ENCODE results near the gene CKB. TPM values are rescaled to one million over a fixed set of nuclear protein-coding genes. Genes with fewer than 3 reads are reported as not detected.
A peak's percentile ranks its signal among the peaks of the same experiment; 100 is the strongest.

CKB gene
- total RNA-seq, 2 donors from 2014 or later: 602 to 920 TPM

GRCh38 chr14:103547455-103547940 is 24.9 kb upstream of the CKB start:
- Histone ChIP-seq H3K4me3 (ENCODE audit: low read length) (no peak overlapping the region), H3K27me3 (ENCODE audit: control insufficient read depth, insufficient read depth, low read length, poor library complexity, severe bottlenecking) (no peaks in the 10 kb centered on the region), H3K9ac (ENCODE audit: extremely low read depth, low read length, poor library complexity, severe bottlenecking) (no peak overlapping the region), H3K9me3 (ENCODE audit: control insufficient read depth, low read length) (no peaks in the 10 kb centered on the region), H3K27ac (ENCODE audit: low read depth, low read length) (no peak overlapping the region), H3K36me3 (ENCODE audit: control insufficient read depth, insufficient read depth, low read length) (no peaks in the 10 kb centered on the region), H3K4me1 (ENCODE audit: control insufficient read depth, insufficient read depth, low read length) (peaks cover 9% of the 10 kb centered on the region)
- WGBS, 2 experiments (ENCODE audit: insufficient coverage in 1 of 2, insufficient read length in 1 of 2): 87 to 94% methylated on average over 11 of the region's 11 CpGs
- no peak overlapping the region for H3K4me3 Mint-ChIP-seq
- H3K4me1 Mint-ChIP-seq: no peaks in the 10 kb centered on the region
- H3K9me3 Mint-ChIP-seq: no peaks in the 10 kb centered on the region
- H3K27ac Mint-ChIP-seq: no peak overlapping the region
- no peaks in the 10 kb centered on the region for H3K27me3 Mint-ChIP-seq (ENCODE audit: insufficient read depth)
- H3K36me3 Mint-ChIP-seq (ENCODE audit: low read depth): no peaks in the 10 kb centered on the region
- TF ChIP-seq, protein P1, sequence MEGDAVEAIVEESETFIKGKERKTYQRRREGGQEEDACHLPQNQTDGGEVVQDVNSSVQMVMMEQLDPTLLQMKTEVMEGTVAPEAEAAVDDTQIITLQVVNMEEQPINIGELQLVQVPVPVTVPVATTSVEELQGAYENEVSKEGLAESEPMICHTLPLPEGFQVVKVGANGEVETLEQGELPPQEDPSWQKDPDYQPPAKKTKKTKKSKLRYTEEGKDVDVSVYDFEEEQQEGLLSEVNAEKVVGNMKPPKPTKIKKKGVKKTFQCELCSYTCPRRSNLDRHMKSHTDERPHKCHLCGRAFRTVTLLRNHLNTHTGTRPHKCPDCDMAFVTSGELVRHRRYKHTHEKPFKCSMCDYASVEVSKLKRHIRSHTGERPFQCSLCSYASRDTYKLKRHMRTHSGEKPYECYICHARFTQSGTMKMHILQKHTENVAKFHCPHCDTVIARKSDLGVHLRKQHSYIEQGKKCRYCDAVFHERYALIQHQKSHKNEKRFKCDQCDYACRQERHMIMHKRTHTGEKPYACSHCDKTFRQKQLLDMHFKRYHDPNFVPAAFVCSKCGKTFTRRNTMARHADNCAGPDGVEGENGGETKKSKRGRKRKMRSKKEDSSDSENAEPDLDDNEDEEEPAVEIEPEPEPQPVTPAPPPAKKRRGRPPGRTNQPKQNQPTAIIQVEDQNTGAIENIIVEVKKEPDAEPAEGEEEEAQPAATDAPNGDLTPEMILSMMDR (conservative IDR thresholded peaks at IDR 0.05): no peak
- DNase-seq: no peak

DNA sequence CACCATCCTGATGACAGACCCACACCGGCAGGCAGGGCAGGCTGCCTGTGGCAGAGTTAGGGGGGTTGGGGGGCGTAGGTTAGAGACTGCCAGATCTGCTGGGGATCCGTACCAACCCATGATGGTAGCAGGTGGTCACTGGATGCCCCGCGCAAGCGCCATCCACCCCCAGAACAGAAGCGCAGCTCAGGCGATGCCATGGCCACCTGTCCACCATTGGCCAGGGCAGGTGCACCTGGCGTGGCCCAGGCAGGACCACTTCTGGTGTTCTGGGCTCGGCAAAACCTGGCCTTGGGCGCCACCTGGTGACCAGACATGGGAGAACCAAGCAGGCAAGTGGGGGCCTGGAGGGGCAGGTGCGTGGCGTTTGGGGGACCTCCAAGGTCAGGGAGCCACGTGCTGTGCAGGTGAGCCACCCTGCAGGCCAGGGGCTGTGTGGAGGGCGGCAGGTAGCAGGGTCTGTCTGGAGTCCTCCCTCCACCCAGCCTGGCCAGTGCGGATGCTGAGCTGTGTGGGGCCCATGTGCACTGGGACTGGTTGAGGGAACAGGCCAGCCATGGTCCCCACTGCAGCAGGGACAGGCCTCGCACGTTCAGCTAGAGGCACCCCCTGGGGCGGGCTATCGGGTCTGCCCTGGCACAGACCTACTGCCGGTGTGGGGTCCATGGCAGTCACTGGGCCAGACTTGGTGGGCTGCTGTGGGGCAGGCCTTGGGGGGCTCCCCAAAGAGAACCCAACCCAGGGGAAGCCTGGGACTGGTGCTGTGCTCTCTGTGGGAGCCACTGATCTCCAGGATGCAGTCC is 24.2 kb upstream of the CKB start:
- TF ChIP-seq, protein P1 (conservative IDR thresholded peaks at IDR 0.05): peak; percentile 97
- H3K36me3 Mint-ChIP-seq (ENCODE audit: low read depth): no peaks in the 10 kb centered on the region

DNA sequence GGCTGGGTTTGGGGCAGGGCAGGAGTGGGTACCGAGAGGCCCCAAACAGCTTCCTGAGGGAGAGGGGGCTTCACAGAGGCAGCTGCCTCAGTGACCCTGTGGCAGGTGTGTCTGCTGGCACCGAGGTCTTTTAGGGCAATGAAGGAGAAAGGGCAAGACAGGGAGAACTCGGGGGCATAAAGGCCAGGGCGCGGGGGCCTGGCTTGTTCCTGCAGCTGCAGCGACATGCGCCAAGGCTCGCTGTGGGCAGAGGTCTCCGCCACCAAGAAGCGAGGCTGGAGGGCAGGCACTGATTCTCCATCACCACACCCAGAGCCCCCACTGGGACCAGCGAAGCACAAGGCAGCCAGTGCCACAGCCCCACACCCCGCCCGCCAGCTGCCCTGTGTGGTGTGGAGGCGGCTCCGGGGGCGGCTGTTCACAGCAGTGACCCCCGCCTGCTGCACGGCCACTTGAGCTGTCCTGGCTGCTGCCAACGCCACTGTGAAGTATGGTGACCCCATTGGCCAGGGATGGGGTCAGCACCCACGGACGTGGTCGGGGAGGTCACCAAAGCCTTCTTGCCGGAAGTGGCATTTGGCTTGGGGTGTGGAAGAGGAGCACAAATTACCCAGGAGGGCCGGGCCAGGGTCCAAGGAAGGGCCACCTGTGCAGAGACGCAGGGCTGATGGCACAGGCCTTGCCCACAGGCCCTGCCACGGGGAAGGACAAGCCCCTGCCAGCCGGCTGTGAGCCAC is 23.5 kb upstream of the CKB start:
- H3K9me3 Mint-ChIP-seq: no peaks in the 10 kb centered on the region
- peaks cover 11% of the 10 kb centered on the region for H3K4me1 ChIP-seq (ENCODE audit: control insufficient read depth, insufficient read depth, low read length)
- no peak overlapping the region for H3K4me3 ChIP-seq (ENCODE audit: low read length)
- H3K27me3 Mint-ChIP-seq (ENCODE audit: insufficient read depth): no peaks in the 10 kb centered on the region
- no peaks in the 10 kb centered on the region for H3K36me3 ChIP-seq (ENCODE audit: control insufficient read depth, insufficient read depth, low read length)
- no peaks in the 10 kb centered on the region for H3K27me3 ChIP-seq (ENCODE audit: control insufficient read depth, insufficient read depth, low read length, poor library complexity, severe bottlenecking)
- H3K36me3 Mint-ChIP-seq (ENCODE audit: low read depth): no peaks in the 10 kb centered on the region
- H3K27ac ChIP-seq (ENCODE audit: low read depth, low read length): peak overlapping the region; percentile 38
- H3K27ac Mint-ChIP-seq: no peak overlapping the region
- H3K9ac ChIP-seq (ENCODE audit: extremely low read depth, low read length, poor library complexity, severe bottlenecking): no peak overlapping the region
- DNase-seq: no peak
- 87 to 88% methylated on average over 15 to 27 of the region's 27 CpGs for WGBS, 2 experiments (ENCODE audit: insufficient coverage in 1 of 2, insufficient read length in 1 of 2)
- H3K4me1 Mint-ChIP-seq: no peaks in the 10 kb centered on the region
- TF ChIP-seq, protein P1 (conservative IDR thresholded peaks at IDR 0.05): no peak
- H3K4me3 Mint-ChIP-seq: no peak overlapping the region
- no peaks in the 10 kb centered on the region for H3K9me3 ChIP-seq (ENCODE audit: control insufficient read depth, low read length)

More for the DNA sequence above, 24.2 kb upstream of the CKB start:
- no peaks in the 10 kb centered on the region for H3K9me3 Mint-ChIP-seq
- Histone ChIP-seq H3K4me3 (ENCODE audit: low read length) (no peak overlapping the region), H3K4me1 (ENCODE audit: control insufficient read depth, insufficient read depth, low read length) (peaks cover 11% of the 10 kb centered on the region), H3K36me3 (ENCODE audit: control insufficient read depth, insufficient read depth, low read length) (no peaks in the 10 kb centered on the region), H3K9me3 (ENCODE audit: control insufficient read depth, low read length) (no peaks in the 10 kb centered on the region), H3K27me3 (ENCODE audit: control insufficient read depth, insufficient read depth, low read length, poor library complexity, severe bottlenecking) (no peaks in the 10 kb centered on the region), H3K27ac (ENCODE audit: low read depth, low read length) (no peak overlapping the region), H3K9ac (ENCODE audit: extremely low read depth, low read length, poor library complexity, severe bottlenecking) (no peak overlapping the region)
- H3K4me3 Mint-ChIP-seq: no peak overlapping the region
- H3K27ac Mint-ChIP-seq: no peak overlapping the region
- no peaks in the 10 kb centered on the region for H3K4me1 Mint-ChIP-seq
- peak; percentile 96 for DNase-seq
- 31 to 41% methylated on average over 14 to 21 of the region's 21 CpGs for WGBS, 2 experiments (ENCODE audit: insufficient coverage in 1 of 2, insufficient read length in 1 of 2)
- H3K27me3 Mint-ChIP-seq (ENCODE audit: insufficient read depth): no peaks in the 10 kb centered on the region

Measured in endodermal cell (in vitro differentiated cells).